ENCODE data around the gene SNX10.

The SNX10 gene

GRCh38 chr7:26343320-26343832 is 51.7 kb downstream of the SNX10 start:
- no peak overlapping the region for H3K4ac ChIP-seq (ENCODE audit: low read length)
- no peak overlapping the region for H2BK15ac ChIP-seq (ENCODE audit: low read length)
- H3K4me1 ChIP-seq (ENCODE audit: control insufficient read depth in 2 of 2, insufficient read depth in 1 of 2, low read depth in 1 of 2, low read length in 2 of 2), result peaks cover 0 to 4% of the 10 kb centered on the region in 2 donors
- H3K23ac ChIP-seq (ENCODE audit: low read depth, low read length, poor library complexity), result no peak overlapping the region
- no peaks in the 10 kb centered on the region for H3K36me3 ChIP-seq (replicated peaks in 1 of 2; ENCODE audit: control insufficient read depth in 2 of 2, insufficient read depth in 2 of 2, low read length in 2 of 2)
- no peak overlapping the region for H2AFZ ChIP-seq (ENCODE audit: low read length)
- no peaks in the 10 kb centered on the region for H3K27me3 ChIP-seq (ENCODE audit: control insufficient read depth in 3 of 3, insufficient read depth in 3 of 3, low read depth in 1 of 3, low read length in 3 of 3)
- no CpG with 5 or more reads among the region's 10 CpGs for WGBS, 2 donors (ENCODE audit: extremely low coverage in 2 of 2, insufficient read length in 2 of 2, insufficient replicate concordance in 1 of 2)
- no peak overlapping the region for H3K27ac ChIP-seq (replicated peaks; ENCODE audit: low read length)
- no peaks in the 10 kb centered on the region for H3K9me3 ChIP-seq (replicated peaks in 1 of 2; ENCODE audit: control insufficient read depth in 2 of 2, insufficient read depth in 1 of 2, low read depth in 1 of 2, low read length in 2 of 2)
- no peak overlapping the region for H2BK12ac ChIP-seq (ENCODE audit: low read length)
- peak overlapping the region; percentile 50 for H3K9ac ChIP-seq (ENCODE audit: low read depth, low read length, poor library complexity)
- no peak overlapping the region for H4K91ac ChIP-seq (ENCODE audit: low read depth, low read length, poor library complexity)
- no peaks in the 10 kb centered on the region for H3K79me1 ChIP-seq (ENCODE audit: low read depth, low read length)
- no peak overlapping the region for H2BK120ac ChIP-seq (ENCODE audit: low read depth, low read length)
- no peak overlapping the region for H3K14ac ChIP-seq (ENCODE audit: low read length)
- no peak overlapping the region for H4K8ac ChIP-seq (ENCODE audit: low read depth, low read length)
- H3K18ac ChIP-seq (ENCODE audit: low read length), result no peak overlapping the region
- no peak overlapping the region for H2BK5ac ChIP-seq (ENCODE audit: low read length)
- H3K4me2 ChIP-seq (ENCODE audit: insufficient read depth, low read length, poor library complexity, severe bottlenecking), result no peak overlapping the region
- H2AK5ac ChIP-seq (ENCODE audit: low read depth, low read length), result no peak overlapping the region
- DNase-seq (ENCODE audit: low spot score), result no peak
- H3K4me3 ChIP-seq (ENCODE audit: low read length in 2 of 2), result no peak overlapping the region

GRCh38 chr7:26343837-26344236 is 52.2 kb downstream of the SNX10 start:
- Histone ChIP-seq H3K9me3 (replicated peaks in 1 of 2; ENCODE audit: control insufficient read depth in 2 of 2, insufficient read depth in 1 of 2, low read depth in 1 of 2, low read length in 2 of 2) (no peaks in the 10 kb centered on the region), H3K23ac (ENCODE audit: low read depth, low read length, poor library complexity) (no peak overlapping the region), H3K36me3 (replicated peaks in 1 of 2; ENCODE audit: control insufficient read depth in 2 of 2, insufficient read depth in 2 of 2, low read length in 2 of 2) (no peaks in the 10 kb centered on the region), H3K27ac (replicated peaks; ENCODE audit: low read length) (no peak overlapping the region), H3K4me2 (ENCODE audit: insufficient read depth, low read length, poor library complexity, severe bottlenecking) (no peak overlapping the region), H3K4me1 (ENCODE audit: control insufficient read depth in 2 of 2, insufficient read depth in 1 of 2, low read depth in 1 of 2, low read length in 2 of 2) (peaks cover 0 to 4% of the 10 kb centered on the region in 2 donors), H3K4me3 (ENCODE audit: low read length in 2 of 2) (no peak overlapping the region), H3K79me1 (ENCODE audit: low read depth, low read length) (no peaks in the 10 kb centered on the region), H3K27me3 (ENCODE audit: control insufficient read depth in 3 of 3, insufficient read depth in 3 of 3, low read depth in 1 of 3, low read length in 3 of 3) (no peaks in the 10 kb centered on the region), H3K18ac (ENCODE audit: low read length) (no peak overlapping the region), H3K9ac (ENCODE audit: low read depth, low read length, poor library complexity) (peak overlapping the region; percentile 50), H2BK5ac (ENCODE audit: low read length) (no peak overlapping the region), H2AK5ac (ENCODE audit: low read depth, low read length) (no peak overlapping the region), H2BK12ac (ENCODE audit: low read length) (no peak overlapping the region), H2BK120ac (ENCODE audit: low read depth, low read length) (no peak overlapping the region), H2BK15ac (ENCODE audit: low read length) (no peak overlapping the region), H4K91ac (ENCODE audit: low read depth, low read length, poor library complexity) (no peak overlapping the region), H3K14ac (ENCODE audit: low read length) (no peak overlapping the region), H4K8ac (ENCODE audit: low read depth, low read length) (no peak overlapping the region), H2AFZ (ENCODE audit: low read length) (no peak overlapping the region), H3K4ac (ENCODE audit: low read length) (no peak overlapping the region)
- DNase-seq (ENCODE audit: low spot score), result no peak
- whole genome bisulfite sequencing, 2 donors (ENCODE audit: extremely low coverage in 2 of 2, insufficient read length in 2 of 2, insufficient replicate concordance in 1 of 2), result no CpG with 5 or more reads among the region's 2 CpGs

DNA sequence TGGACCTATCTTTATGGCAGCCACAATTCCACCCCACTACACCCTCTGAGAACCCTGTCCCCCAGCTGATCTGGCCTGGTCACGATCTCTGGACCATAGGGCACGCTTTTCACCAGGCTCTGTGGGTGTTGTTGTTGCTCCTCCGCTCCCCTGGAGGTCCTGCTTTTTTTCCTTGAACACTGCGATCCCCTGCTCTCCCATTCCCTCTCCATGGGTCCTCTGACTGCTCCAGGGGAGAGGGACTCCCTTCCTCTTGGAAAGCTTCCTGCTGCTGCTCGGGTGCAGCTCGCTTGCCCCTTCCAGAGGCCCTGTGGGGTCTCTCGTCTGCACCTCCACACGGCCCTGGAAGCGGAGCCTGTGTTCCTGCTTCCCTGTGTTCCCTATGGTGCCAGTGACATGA is 53.5 kb downstream of the SNX10 start:
- DNase-seq (ENCODE audit: low spot score), result no peak
- Histone ChIP-seq H3K4ac (ENCODE audit: low read length) (no peak overlapping the region), H2BK5ac (ENCODE audit: low read length) (no peak overlapping the region), H3K23ac (ENCODE audit: low read depth, low read length, poor library complexity) (peak overlapping the region; percentile 34), H3K18ac (ENCODE audit: low read length) (no peak overlapping the region), H2BK12ac (ENCODE audit: low read length) (no peak overlapping the region), H3K9me3 (replicated peaks in 1 of 2; ENCODE audit: control insufficient read depth in 2 of 2, insufficient read depth in 1 of 2, low read depth in 1 of 2, low read length in 2 of 2) (no peaks in the 10 kb centered on the region), H3K36me3 (replicated peaks in 1 of 2; ENCODE audit: control insufficient read depth in 2 of 2, insufficient read depth in 2 of 2, low read length in 2 of 2) (peaks cover 0 to 2% of the 10 kb centered on the region in 2 donors), H3K4me1 (ENCODE audit: control insufficient read depth in 2 of 2, insufficient read depth in 1 of 2, low read depth in 1 of 2, low read length in 2 of 2) (peaks cover 0 to 4% of the 10 kb centered on the region in 2 donors), H4K8ac (ENCODE audit: low read depth, low read length) (no peak overlapping the region), H3K9ac (ENCODE audit: low read depth, low read length, poor library complexity) (no peak overlapping the region), H3K14ac (ENCODE audit: low read length) (no peak overlapping the region), H3K4me3 (ENCODE audit: low read length in 2 of 2) (no peak overlapping the region), H3K4me2 (ENCODE audit: insufficient read depth, low read length, poor library complexity, severe bottlenecking) (no peak overlapping the region), H3K27ac (replicated peaks; ENCODE audit: low read length) (no peak overlapping the region), H2AK5ac (ENCODE audit: low read depth, low read length) (no peak overlapping the region), H3K79me1 (ENCODE audit: low read depth, low read length) (no peaks in the 10 kb centered on the region), H2BK120ac (ENCODE audit: low read depth, low read length) (no peak overlapping the region), H2BK15ac (ENCODE audit: low read length) (no peak overlapping the region), H2AFZ (ENCODE audit: low read length) (no peak overlapping the region), H4K91ac (ENCODE audit: low read depth, low read length, poor library complexity) (no peak overlapping the region), H3K27me3 (ENCODE audit: control insufficient read depth in 3 of 3, insufficient read depth in 3 of 3, low read depth in 1 of 3, low read length in 3 of 3) (no peaks in the 10 kb centered on the region)
- WGBS, 2 donors (ENCODE audit: extremely low coverage in 2 of 2, insufficient read length in 2 of 2, insufficient replicate concordance in 1 of 2), result no CpG with 5 or more reads among the region's 9 CpGs

GRCh38 chr7:26345837-26346236 is 54.2 kb downstream of the SNX10 start:
- no peak overlapping the region for H3K9ac ChIP-seq (ENCODE audit: low read depth, low read length, poor library complexity)
- DNase-seq (ENCODE audit: low spot score), result no peak
- peak overlapping the region; percentile 66 for H3K14ac ChIP-seq (ENCODE audit: low read length)
- no peak overlapping the region for H2BK120ac ChIP-seq (ENCODE audit: low read depth, low read length)
- no peak overlapping the region for H4K8ac ChIP-seq (ENCODE audit: low read depth, low read length)
- H2AK5ac ChIP-seq (ENCODE audit: low read depth, low read length), result no peak overlapping the region
- H4K91ac ChIP-seq (ENCODE audit: low read depth, low read length, poor library complexity), result no peak overlapping the region
- peak overlapping the region; percentile 35 for H2BK12ac ChIP-seq (ENCODE audit: low read length)
- peak overlapping the region; percentile 92 for H3K23ac ChIP-seq (ENCODE audit: low read depth, low read length, poor library complexity)
- H3K79me1 ChIP-seq (ENCODE audit: low read depth, low read length), result no peaks in the 10 kb centered on the region
- no peak overlapping the region for H3K4me2 ChIP-seq (ENCODE audit: insufficient read depth, low read length, poor library complexity, severe bottlenecking)
- H3K27ac ChIP-seq (replicated peaks; ENCODE audit: low read length), result no peak overlapping the region
- H3K36me3 ChIP-seq (replicated peaks in 1 of 2; ENCODE audit: control insufficient read depth in 2 of 2, insufficient read depth in 2 of 2, low read length in 2 of 2), result peaks cover 0 to 2% of the 10 kb centered on the region in 2 donors
- H2BK15ac ChIP-seq (ENCODE audit: low read length), result no peak overlapping the region
- WGBS, 2 donors (ENCODE audit: extremely low coverage in 2 of 2, insufficient read length in 2 of 2, insufficient replicate concordance in 1 of 2), result no CpG with 5 or more reads among the region's 9 CpGs
- no peak overlapping the region for H3K4me3 ChIP-seq (ENCODE audit: low read length in 2 of 2)
- H3K4ac ChIP-seq (ENCODE audit: low read length), result no peak overlapping the region
- no peaks in the 10 kb centered on the region for H3K9me3 ChIP-seq (replicated peaks in 1 of 2; ENCODE audit: control insufficient read depth in 2 of 2, insufficient read depth in 1 of 2, low read depth in 1 of 2, low read length in 2 of 2)
- H3K27me3 ChIP-seq (ENCODE audit: control insufficient read depth in 3 of 3, insufficient read depth in 3 of 3, low read depth in 1 of 3, low read length in 3 of 3), result no peaks in the 10 kb centered on the region
- H3K18ac ChIP-seq (ENCODE audit: low read length), result no peak overlapping the region
- H2AFZ ChIP-seq (ENCODE audit: low read length), result no peak overlapping the region
- peaks cover 0 to 4% of the 10 kb centered on the region in 2 donors for H3K4me1 ChIP-seq (ENCODE audit: control insufficient read depth in 2 of 2, insufficient read depth in 1 of 2, low read depth in 1 of 2, low read length in 2 of 2)
- no peak overlapping the region for H2BK5ac ChIP-seq (ENCODE audit: low read length)

All from neuronal stem cell (in vitro differentiated cells).